Measurements from ENCODE around the gene PARP8.
"Not testable (repeated sequence)": the region's sequence is repeated elsewhere in the genome, so short reads cannot be mapped to it uniquely, and the experiment has no call there.

PARP8 gene

GRCh38 chr5:50666261-50667022 lies at the start of gene PARP8:
PARP8 (plus strand) TSS chr5:50666637; CDS start chr5:50667096, 459 bp downstream.
- peak; percentile 24 for DNase-seq (ENCODE audit: low read depth)

GRCh38 chr5:50623666-50624065 lies 42.8 kb upstream of the PARP8 start:
- DNase-seq (ENCODE audit: low read depth): no peak

- DNase-seq (ENCODE audit: low read depth): peak; percentile 21
These were observed 31.6 kb upstream of the PARP8 start for GRCh38 chr5:50634866-50635265.

- not testable (repeated sequence) for DNase-seq (ENCODE audit: low read depth)
These were observed 28.9 kb upstream of the PARP8 start for GRCh38 chr5:50637576-50637975.

GRCh38 chr5:50646591-50646990 lies 19.8 kb upstream of the PARP8 start:
- DNase-seq (ENCODE audit: low read depth): no peak

GRCh38 chr5:50647726-50648125 lies 18.7 kb upstream of the PARP8 start:
- no peak for DNase-seq (ENCODE audit: low read depth)

GRCh38 chr5:50653946-50654345 lies 12.5 kb upstream of the PARP8 start:
- no peak for DNase-seq (ENCODE audit: low read depth)

GRCh38 chr5:50655067-50655809 lies 11.2 kb upstream of the PARP8 start:
- DNase-seq (ENCODE audit: low read depth): no peak

GRCh38 chr5:50655810-50656205 lies 10.6 kb upstream of the PARP8 start:
- DNase-seq (ENCODE audit: low read depth): no peak

- no peak for DNase-seq (ENCODE audit: low read depth)
These were observed 9.4 kb upstream of the PARP8 start for GRCh38 chr5:50657044-50657443.

- DNase-seq (ENCODE audit: low read depth): no peak
These were observed 8.2 kb upstream of the PARP8 start for GRCh38 chr5:50658246-50658645.

- DNase-seq (ENCODE audit: low read depth): no peak
These were observed 2.8 kb upstream of the PARP8 start for GRCh38 chr5:50663636-50664035.

GRCh38 chr5:50665091-50665490 lies 1.3 kb upstream of the PARP8 start:
- DNase-seq (ENCODE audit: low read depth): no peak

GRCh38 chr5:50665761-50666202 lies 655 bp upstream of the PARP8 start:
- DNase-seq (ENCODE audit: low read depth): peak; percentile 16

- peak; percentile 3 for DNase-seq (ENCODE audit: low read depth)
These were observed 701 bp downstream of the PARP8 start for GRCh38 chr5:50667023-50667652.

GRCh38 chr5:50667653-50668595 lies 1.5 kb downstream of the PARP8 start:
- DNase-seq (ENCODE audit: low read depth): peak; percentile 84

- not testable (repeated sequence) for DNase-seq (ENCODE audit: low read depth)
These were observed 2.2 kb downstream of the PARP8 start for GRCh38 chr5:50668636-50669035.

- no peak for DNase-seq (ENCODE audit: low read depth)
These were observed 6.2 kb downstream of the PARP8 start for GRCh38 chr5:50672663-50673062.

- DNase-seq (ENCODE audit: low read depth): not testable (repeated sequence)
These were observed 7.0 kb downstream of the PARP8 start for GRCh38 chr5:50673444-50673843.

GRCh38 chr5:50675385-50675784 lies 8.9 kb downstream of the PARP8 start:
- DNase-seq (ENCODE audit: low read depth): no peak

- not testable (repeated sequence) for DNase-seq (ENCODE audit: low read depth)
These were observed 13.1 kb downstream of the PARP8 start for GRCh38 chr5:50679554-50679953.

GRCh38 chr5:50684721-50685120 lies 18.3 kb downstream of the PARP8 start:
- DNase-seq (ENCODE audit: low read depth): no peak
